Measurements from ENCODE around the gene PDE6A.
A peak's percentile ranks its signal among the peaks of the same experiment; 100 is the strongest.

PDE6A gene

GRCh38 chr5:149962601-149963300 is 18.2 kb upstream of the PDE6A start:
- Mint-ChIP-seq H3K4me1 (peaks cover 55% of the 10 kb centered on the region), H3K4me3 (no peak overlapping the region), H3K27ac (no peak overlapping the region), H3K9me3 (no peaks in the 10 kb centered on the region), H3K36me3 (ENCODE audit: low read depth) (peaks cover 5% of the 10 kb centered on the region), H3K27me3 (ENCODE audit: low read depth, poor library complexity) (peaks cover under 1% of the 10 kb centered on the region)
- no peak for TF ChIP-seq CTCF (IDR thresholded peaks at IDR 0.05)
- no peak for DNase-seq

GRCh38 chr5:149961957-149962409 is 17.4 kb upstream of the PDE6A start:
- Mint-ChIP-seq H3K36me3 (ENCODE audit: low read depth) (peaks cover 5% of the 10 kb centered on the region), H3K4me3 (peak overlapping the region; percentile 87), H3K4me1 (peaks cover 59% of the 10 kb centered on the region), H3K27me3 (ENCODE audit: low read depth, poor library complexity) (no peaks in the 10 kb centered on the region), H3K27ac (no peak overlapping the region), H3K9me3 (no peaks in the 10 kb centered on the region)
- TF ChIP-seq CTCF (IDR thresholded peaks at IDR 0.05), result peak; percentile 33
- no peak for DNase-seq

- Mint-ChIP-seq H3K27me3 (ENCODE audit: low read depth, poor library complexity) (no peaks in the 10 kb centered on the region), H3K4me3 (peak overlapping the region; percentile 87), H3K4me1 (peaks cover 62% of the 10 kb centered on the region), H3K9me3 (no peaks in the 10 kb centered on the region), H3K27ac (no peak overlapping the region), H3K36me3 (ENCODE audit: low read depth) (peaks cover 5% of the 10 kb centered on the region)
- TF ChIP-seq CTCF (IDR thresholded peaks at IDR 0.05), result no peak
- DNase-seq, result no peak
Observed at GRCh38 chr5:149961186-149961685, 16.6 kb upstream of the PDE6A start.

GRCh38 chr5:149960272-149961185 is 15.9 kb upstream of the PDE6A start, which contains the start of gene SLC26A2:
SLC26A2 (plus strand) TSS chr5:149960758; CDS start chr5:149977653, 16,895 bp downstream.
- no peak for TF ChIP-seq CTCF (IDR thresholded peaks at IDR 0.05)
- peak; percentile 95 for DNase-seq
- peaks cover 57% of the 10 kb centered on the region for H3K4me1 Mint-ChIP-seq
- peak within 1 kb of the TSS; percentile 99 for H3K27ac Mint-ChIP-seq
- H3K36me3 Mint-ChIP-seq (ENCODE audit: low read depth), result peaks cover 5% of the 10 kb centered on the region
- no peaks in the 10 kb centered on the region for H3K9me3 Mint-ChIP-seq
- H3K4me3 Mint-ChIP-seq, result peak within 1 kb of the TSS; percentile 88
- no peaks in the 10 kb centered on the region for H3K27me3 Mint-ChIP-seq (ENCODE audit: low read depth, poor library complexity)

GRCh38 chr5:149959406-149960236 is 15.0 kb upstream of the PDE6A start:
- DNase-seq, result no peak
- peak overlapping the region; percentile 88 for H3K4me3 Mint-ChIP-seq
- H3K27me3 Mint-ChIP-seq (ENCODE audit: low read depth, poor library complexity), result no peaks in the 10 kb centered on the region
- H3K36me3 Mint-ChIP-seq (ENCODE audit: low read depth), result peaks cover 5% of the 10 kb centered on the region
- H3K9me3 Mint-ChIP-seq, result no peaks in the 10 kb centered on the region
- TF ChIP-seq CTCF (IDR thresholded peaks at IDR 0.05), result peak; percentile 43
- H3K4me1 Mint-ChIP-seq, result peaks cover 55% of the 10 kb centered on the region
- peak overlapping the region; percentile 99 for H3K27ac Mint-ChIP-seq

Data from nephron progenitor cell (in vitro differentiated cells).